HG02642 (cell line): ENCODE results near the gene PAK3.

Experiments used
- ATAC-seq: cut with Tn5 transposase; IDR thresholded peaks from one replicate; pipeline ENCODE4 v1.9.1; 2021; ENCODE audit warnings: mild to moderate bottlenecking; ENCODE audit not compliant: unreplicated experiment, poor library complexity

PAK3 gene

GRCh38 chrX:111095974-111096895 is at the start of gene PAK3:
Gene PAK3 (plus strand): TSS chrX:111096191. CDS start chrX:111123104, 26,913 bp downstream.
- peak; percentile 49 for ATAC-seq

GRCh38 chrX:111047575-111047974 is 48.4 kb upstream of the PAK3 start:
- no peak for ATAC-seq

- ATAC-seq = no peak
Observed at GRCh38 chrX:111052478-111052877, 43.5 kb upstream of the PAK3 start.

GRCh38 chrX:111071542-111072277 is 24.3 kb upstream of the PAK3 start:
- ATAC-seq = no peak

- ATAC-seq = no peak
Observed at GRCh38 chrX:111083081-111083480, 12.9 kb upstream of the PAK3 start.

GRCh38 chrX:111086591-111087006 is 9.4 kb upstream of the PAK3 start:
- no peak for ATAC-seq

- ATAC-seq = no peak
Observed at GRCh38 chrX:111088628-111089027, 7.4 kb upstream of the PAK3 start.

GRCh38 chrX:111090458-111090857 is 5.5 kb upstream of the PAK3 start:
- no peak for ATAC-seq

GRCh38 chrX:111098874-111099273 is 2.9 kb downstream of the PAK3 start:
- ATAC-seq = peak; percentile 68

GRCh38 chrX:111100191-111100590 is 4.2 kb downstream of the PAK3 start:
- ATAC-seq = peak; percentile 65

GRCh38 chrX:111101580-111101979 is 5.6 kb downstream of the PAK3 start:
- ATAC-seq = no peak

GRCh38 chrX:111102636-111103035 is 6.6 kb downstream of the PAK3 start:
- ATAC-seq = no peak

GRCh38 chrX:111103246-111103645 is 7.3 kb downstream of the PAK3 start:
- no peak for ATAC-seq

GRCh38 chrX:111110098-111110775 is 14.2 kb downstream of the PAK3 start:
- ATAC-seq = no peak

GRCh38 chrX:111114806-111115205 is 18.8 kb downstream of the PAK3 start:
- ATAC-seq = peak; percentile 57

- no peak for ATAC-seq
Observed at GRCh38 chrX:111116666-111117065, 20.7 kb downstream of the PAK3 start.

GRCh38 chrX:111119341-111119740 is 23.4 kb downstream of the PAK3 start:
- ATAC-seq = no peak

GRCh38 chrX:111123125-111123524 is 27.1 kb downstream of the PAK3 start:
- no peak for ATAC-seq

GRCh38 chrX:111123606-111124179 is 27.7 kb downstream of the PAK3 start:
- ATAC-seq = no peak

GRCh38 chrX:111124418-111124817 is 28.4 kb downstream of the PAK3 start:
- no peak for ATAC-seq
